Trophoblast cell (in vitro differentiated cells and primary cell): ENCODE data around the gene GINS2.

Experiments
- DNase-seq, 2 donors: peaks; one replicate each; pipeline ENCODE4 v3.0.0-alpha.2; 2016
- H2AFZ ChIP-seq: 2 replicates; pipeline ENCODE4 v1.6.1; 2013; ENCODE audit warnings: low read length, moderate library complexity, mild to moderate bottlenecking; ENCODE audit not compliant: insufficient read depth, poor library complexity
- H2AK5ac ChIP-seq: 2 replicates; pipeline ENCODE4 v1.6.1; 2013; ENCODE audit warnings: mild to moderate bottlenecking, low read length
- H2BK120ac ChIP-seq: 2 replicates; pipeline ENCODE4 v1.6.1; 2013; ENCODE audit warnings: low read length, mild to moderate bottlenecking, moderate library complexity; ENCODE audit not compliant: insufficient read depth, poor library complexity
- H2BK12ac ChIP-seq: 2 replicates; pipeline ENCODE4 v1.6.1; 2013; ENCODE audit warnings: mild to moderate bottlenecking, low read length, moderate library complexity
- H2BK5ac ChIP-seq: 2 replicates; pipeline ENCODE4 v1.6.1; 2013; ENCODE audit warnings: low read length, low read depth, moderate library complexity, mild to moderate bottlenecking; ENCODE audit not compliant: poor library complexity
- H3K14ac ChIP-seq: 2 replicates; pipeline ENCODE4 v1.6.1; 2013; ENCODE audit warnings: mild to moderate bottlenecking, low read length
- H3K18ac ChIP-seq: 2 replicates; pipeline ENCODE4 v1.6.1; 2013; ENCODE audit warnings: mild to moderate bottlenecking, low read length
- H3K23ac ChIP-seq: 2 replicates; pipeline ENCODE4 v1.6.1; 2013; ENCODE audit warnings: low read length
- H3K27ac ChIP-seq: 2 replicates; pipeline ENCODE4 v1.5.1; 2013; ENCODE audit warnings: low read depth, mild to moderate bottlenecking, inconsistent platforms, low read length, moderate library complexity
- H3K27me3 ChIP-seq: 2 replicates; pipeline ENCODE4 v1.6.1; 2013; ENCODE audit warnings: inconsistent platforms, mild to moderate bottlenecking, low read length, moderate library complexity; ENCODE audit not compliant: insufficient read depth
- H3K36me3 ChIP-seq, 2 experiments: 1 replicate in 1 of 2; 2 replicates in 1 of 2; pipeline ENCODE4 v1.6.1; 2013; ENCODE audit warnings: low read length in 2 of 2, mild to moderate bottlenecking in 2 of 2, moderate library complexity in 1 of 2; ENCODE audit not compliant: insufficient read depth in 2 of 2, control insufficient read depth in 1 of 2
- H3K4ac ChIP-seq: 2 replicates; pipeline ENCODE4 v1.6.1; 2013; ENCODE audit warnings: low read depth, mild to moderate bottlenecking, low read length, moderate library complexity
- H3K4me1 ChIP-seq, 2 experiments: 1 replicate in 1 of 2; 2 replicates in 1 of 2; pipeline ENCODE4 v1.6.1; 2013; ENCODE audit warnings: low read length in 2 of 2, mild to moderate bottlenecking in 2 of 2, moderate library complexity in 1 of 2; ENCODE audit not compliant: insufficient read depth in 2 of 2, control insufficient read depth in 1 of 2
- H3K4me2 ChIP-seq: 2 replicates; pipeline ENCODE4 v1.6.1; 2013; ENCODE audit warnings: inconsistent platforms, mild to moderate bottlenecking, low read length, moderate library complexity
- H3K4me3 ChIP-seq: 2 replicates; pipeline ENCODE4 v1.5.1; 2013; ENCODE audit warnings: mild to moderate bottlenecking, low read depth, low read length, inconsistent platforms
- H3K79me1 ChIP-seq: one replicate; pipeline ENCODE4 v1.6.1; 2013; ENCODE audit warnings: low read length
- H3K79me2 ChIP-seq: 2 replicates; pipeline ENCODE4 v1.6.1; 2013; ENCODE audit warnings: low read length, mild to moderate bottlenecking; ENCODE audit not compliant: control insufficient read depth, insufficient read depth, poor library complexity
- H3K9ac ChIP-seq: 2 replicates; pipeline ENCODE4 v1.6.1; 2013; ENCODE audit warnings: mild to moderate bottlenecking, low read length
- H3K9me3 ChIP-seq: 2 replicates; pipeline ENCODE4 v1.6.1; 2013; ENCODE audit warnings: low read depth, mild to moderate bottlenecking, control low read depth, inconsistent platforms, low read length; ENCODE audit not compliant: insufficient read depth
- H4K12ac ChIP-seq: 2 replicates; pipeline ENCODE4 v1.6.1; 2013; ENCODE audit warnings: low read depth, mild to moderate bottlenecking, low read length, moderate library complexity
- H4K8ac ChIP-seq: 2 replicates; pipeline ENCODE4 v1.6.1; 2013; ENCODE audit warnings: low read depth, mild to moderate bottlenecking, low read length, moderate library complexity
- H4K91ac ChIP-seq: one replicate; pipeline ENCODE4 v1.6.1; 2013; ENCODE audit warnings: low read depth, mild to moderate bottlenecking, low read length, moderate library complexity
- WGBS: extraction: QIAGEN DNeasy Blood & Tissue Kit; methylation state at CpG from one replicate; pipeline ENCODE4 v1.1.7; 2013; ENCODE audit warnings: missing lambda C conversion rate; ENCODE audit not compliant: insufficient read length, insufficient coverage; ENCODE audit errors: extremely low coverage; 5-methylcytosine and 5-hydroxymethylcytosine counted together

GINS2 gene

DNA sequence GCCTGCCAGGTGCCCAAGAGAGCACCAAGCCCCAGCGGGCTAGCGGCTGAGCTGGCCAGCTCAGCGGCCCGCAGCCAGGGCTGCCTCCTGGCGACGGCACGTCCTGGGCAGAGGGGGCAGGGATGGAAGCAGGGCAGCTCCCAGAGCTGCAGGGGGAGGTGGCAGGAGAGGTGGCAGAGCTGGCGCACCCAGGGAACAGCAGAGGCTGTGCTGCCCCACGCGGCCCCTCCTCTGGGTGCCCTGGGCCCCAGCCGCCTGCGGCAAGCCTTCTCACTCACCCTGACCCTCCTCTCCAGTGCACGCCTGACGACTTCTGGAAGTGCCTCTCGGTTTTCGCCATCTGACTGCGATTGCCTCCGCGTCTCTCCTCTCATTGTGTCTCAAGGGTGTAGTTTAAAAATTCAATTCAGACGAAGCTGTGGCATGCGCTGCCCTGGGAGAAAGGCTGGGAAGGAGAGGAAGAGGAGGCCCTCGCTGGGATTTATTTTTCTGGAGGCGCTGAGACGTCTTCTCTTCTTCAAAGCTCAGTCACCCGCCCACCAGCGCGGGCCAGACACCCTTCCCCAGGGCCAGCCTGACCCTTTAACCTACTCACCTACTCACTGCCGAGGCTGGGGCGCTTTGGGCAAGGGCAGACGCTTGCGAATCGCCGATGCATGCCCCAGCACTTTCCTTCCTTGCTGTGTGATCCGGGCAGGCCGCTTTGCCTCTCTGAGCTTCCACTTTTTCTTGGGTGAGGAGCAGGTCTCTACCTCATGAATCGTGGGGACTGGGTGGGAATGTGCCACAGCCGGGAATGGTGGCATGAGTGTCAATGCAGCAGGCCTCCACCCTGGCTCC, 50.7 kb downstream of the GINS2 start:
- no peak overlapping the region for H2AK5ac ChIP-seq
- no peak overlapping the region for H3K9ac ChIP-seq
- H4K12ac ChIP-seq: no peak overlapping the region
- no peak overlapping the region for H4K8ac ChIP-seq
- H3K4ac ChIP-seq: no peak overlapping the region
- H3K27ac ChIP-seq: no peak overlapping the region
- no peak overlapping the region for H4K91ac ChIP-seq
- H3K23ac ChIP-seq: no peak overlapping the region
- no CpG with 5 or more reads among the region's 37 CpGs for whole genome bisulfite sequencing
- H3K4me2 ChIP-seq: no peak overlapping the region
- H2BK120ac ChIP-seq: no peak overlapping the region
- H3K36me3 ChIP-seq: peaks cover 24 to 42% of the 10 kb centered on the region in 2 experiments
- H3K79me1 ChIP-seq: no peaks in the 10 kb centered on the region
- no peak overlapping the region for H2BK5ac ChIP-seq
- H3K79me2 ChIP-seq: peaks cover 6% of the 10 kb centered on the region
- DNase-seq: no peak
- H3K18ac ChIP-seq: no peak overlapping the region
- H2BK12ac ChIP-seq: no peak overlapping the region
- H3K4me1 ChIP-seq: peaks cover 0 to 2% of the 10 kb centered on the region in 2 experiments
- no peaks in the 10 kb centered on the region for H3K27me3 ChIP-seq
- H3K14ac ChIP-seq: no peak overlapping the region
- H3K4me3 ChIP-seq: no peak overlapping the region
- no peak overlapping the region for H2AFZ ChIP-seq
- no peaks in the 10 kb centered on the region for H3K9me3 ChIP-seq

DNA sequence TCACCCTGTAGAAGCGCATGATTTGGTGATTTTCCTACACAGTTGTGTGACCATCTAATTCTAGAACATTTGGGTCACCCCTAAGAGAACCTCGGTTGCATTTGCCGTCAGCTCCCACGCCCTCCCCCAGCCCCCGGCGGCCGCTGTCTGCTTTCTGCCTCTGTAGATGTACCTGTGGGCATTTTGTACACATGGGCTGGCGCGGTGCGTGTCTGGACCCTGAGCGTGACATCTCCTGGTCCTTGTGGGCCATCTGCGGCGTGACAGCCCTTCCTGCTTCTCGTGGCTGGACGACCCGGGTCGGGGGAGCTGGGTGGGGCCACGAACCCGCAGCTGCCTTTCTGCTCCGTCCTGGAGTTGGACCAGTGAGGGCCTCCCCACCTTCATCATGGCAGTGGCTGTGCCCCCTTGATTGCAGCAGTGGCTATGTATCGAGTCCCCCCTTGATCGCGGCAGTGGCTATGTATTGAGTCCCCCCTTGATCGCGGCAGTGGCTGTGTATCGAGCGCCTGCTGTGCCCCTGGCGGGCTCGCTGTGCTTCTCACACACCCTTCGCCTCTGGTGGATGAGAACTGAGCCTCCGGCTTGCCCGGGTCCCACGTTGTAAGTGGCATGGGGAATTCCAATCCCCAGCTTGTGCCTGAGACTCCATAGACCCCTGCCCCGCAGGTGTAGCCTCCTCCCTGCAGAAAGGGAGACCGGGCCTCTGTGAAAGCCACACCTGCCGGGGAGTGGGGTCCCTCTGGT, 51.5 kb downstream of the GINS2 start:
- Histone ChIP-seq H4K12ac (no peak overlapping the region), H3K4me1 (peaks cover 0 to 2% of the 10 kb centered on the region in 2 experiments), H3K18ac (no peak overlapping the region), H3K9ac (no peak overlapping the region), H3K27ac (no peak overlapping the region), H3K79me1 (no peaks in the 10 kb centered on the region), H2BK12ac (no peak overlapping the region), H4K8ac (no peak overlapping the region), H3K4ac (peak overlapping the region; percentile 38), H2AK5ac (no peak overlapping the region), H3K4me2 (no peak overlapping the region), H3K23ac (no peak overlapping the region), H2BK120ac (no peak overlapping the region), H3K14ac (no peak overlapping the region), H3K9me3 (no peaks in the 10 kb centered on the region), H2AFZ (no peak overlapping the region), H3K27me3 (no peaks in the 10 kb centered on the region), H3K36me3 (peaks cover 24 to 42% of the 10 kb centered on the region in 2 experiments), H3K79me2 (peaks cover 6% of the 10 kb centered on the region), H3K4me3 (no peak overlapping the region), H4K91ac (no peak overlapping the region), H2BK5ac (no peak overlapping the region)
- WGBS: no CpG with 5 or more reads among the region's 36 CpGs
- no peak for DNase-seq

DNA sequence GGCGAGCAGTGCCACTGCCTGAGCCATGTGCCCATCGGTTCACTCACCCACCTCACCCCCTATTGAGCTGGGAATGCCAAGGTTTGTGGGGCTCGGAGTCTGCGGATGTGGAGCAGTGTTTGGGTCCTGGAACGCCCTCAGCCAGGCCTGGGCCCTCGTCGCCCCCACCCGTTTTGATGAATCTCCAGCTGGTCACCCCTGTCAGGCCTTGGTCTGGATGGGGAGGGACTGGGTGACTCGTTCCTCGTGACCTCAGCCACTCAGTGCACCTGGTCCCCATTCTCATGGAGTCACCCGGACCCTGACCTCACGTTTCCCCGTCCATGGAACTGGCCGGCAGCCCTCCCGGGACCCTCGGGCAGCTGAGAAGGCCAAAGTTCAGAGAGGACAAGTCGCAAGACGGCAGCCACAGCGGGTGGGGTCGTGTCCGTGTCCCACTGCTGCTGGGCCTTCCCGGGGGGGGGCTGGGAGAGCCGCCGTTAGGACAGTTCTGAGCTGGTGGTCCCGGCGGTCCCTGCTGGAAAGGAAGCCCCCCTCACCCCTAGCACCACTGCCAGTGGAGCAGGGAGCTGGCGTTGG, 52.4 kb downstream of the GINS2 start:
- H3K27ac ChIP-seq: no peak overlapping the region
- no peak overlapping the region for H4K91ac ChIP-seq
- no peak overlapping the region for H2AFZ ChIP-seq
- no peak overlapping the region for H3K23ac ChIP-seq
- no peaks in the 10 kb centered on the region for H3K27me3 ChIP-seq
- H3K4me3 ChIP-seq: no peak overlapping the region
- no peaks in the 10 kb centered on the region for H3K79me1 ChIP-seq
- H3K4me1 ChIP-seq: peaks cover 0 to 2% of the 10 kb centered on the region in 2 experiments
- H3K9ac ChIP-seq: no peak overlapping the region
- no peak overlapping the region for H2AK5ac ChIP-seq
- H3K18ac ChIP-seq: no peak overlapping the region
- H2BK12ac ChIP-seq: no peak overlapping the region
- peaks cover 24 to 36% of the 10 kb centered on the region in 2 experiments for H3K36me3 ChIP-seq
- H3K4ac ChIP-seq: peak overlapping the region; percentile 53
- H4K8ac ChIP-seq: no peak overlapping the region
- H3K14ac ChIP-seq: no peak overlapping the region
- WGBS: no CpG with 5 or more reads among the region's 27 CpGs
- no peak overlapping the region for H2BK5ac ChIP-seq
- no peak overlapping the region for H2BK120ac ChIP-seq
- peaks cover 6% of the 10 kb centered on the region for H3K79me2 ChIP-seq
- no peak for DNase-seq
- no peaks in the 10 kb centered on the region for H3K9me3 ChIP-seq
- H3K4me2 ChIP-seq: no peak overlapping the region
- no peak overlapping the region for H4K12ac ChIP-seq

DNA sequence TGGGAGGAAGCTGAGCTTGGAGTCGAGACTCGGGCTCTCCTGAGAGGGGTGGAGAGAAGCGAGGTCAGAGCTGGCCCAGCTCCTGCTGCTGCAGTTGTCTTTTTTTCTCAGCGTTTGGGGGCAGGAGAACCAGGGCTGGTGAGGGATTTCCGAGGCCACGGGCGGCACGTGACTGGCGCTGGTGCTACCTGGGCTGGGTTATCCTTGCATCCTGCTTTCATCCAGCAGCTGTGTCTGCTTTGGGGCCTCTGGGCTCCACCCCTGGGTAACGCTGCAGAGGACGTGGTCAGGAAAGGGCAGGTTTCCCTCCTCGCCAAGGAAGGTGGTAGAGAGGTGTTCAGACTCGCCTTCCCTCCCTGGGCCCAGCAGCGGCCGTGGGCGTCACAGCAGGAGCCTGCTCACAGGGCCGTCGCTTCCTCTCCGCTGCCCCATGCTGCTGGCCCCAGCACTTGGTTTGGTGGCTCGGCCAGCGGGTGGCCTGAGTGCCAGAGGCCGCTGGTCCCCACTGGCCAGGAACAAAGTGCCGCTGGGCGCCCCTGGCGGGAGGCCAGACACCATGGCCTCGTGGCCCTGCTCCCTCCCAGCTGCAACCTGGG, 53.1 kb downstream of the GINS2 start:
- H3K4me2 ChIP-seq: no peak overlapping the region
- H3K36me3 ChIP-seq: peaks cover 24 to 33% of the 10 kb centered on the region in 2 experiments
- H3K4ac ChIP-seq: peak overlapping the region; percentile 22
- no peaks in the 10 kb centered on the region for H3K79me1 ChIP-seq
- no peak overlapping the region for H4K12ac ChIP-seq
- H3K9ac ChIP-seq: no peak overlapping the region
- peaks cover 0 to 2% of the 10 kb centered on the region in 2 experiments for H3K4me1 ChIP-seq
- DNase-seq: peak in 1 of 2 donors; percentile 35
- no peak overlapping the region for H3K27ac ChIP-seq
- no peak overlapping the region for H2BK5ac ChIP-seq
- peaks cover 6% of the 10 kb centered on the region for H3K79me2 ChIP-seq
- no peak overlapping the region for H3K4me3 ChIP-seq
- H2AFZ ChIP-seq: no peak overlapping the region
- no peak overlapping the region for H3K18ac ChIP-seq
- H3K9me3 ChIP-seq: peaks cover under 1% of the 10 kb centered on the region
- no peak overlapping the region for H4K8ac ChIP-seq
- no peak overlapping the region for H2BK120ac ChIP-seq
- H2BK12ac ChIP-seq: no peak overlapping the region
- no peaks in the 10 kb centered on the region for H3K27me3 ChIP-seq
- no peak overlapping the region for H3K23ac ChIP-seq
- H4K91ac ChIP-seq: no peak overlapping the region
- no peak overlapping the region for H3K14ac ChIP-seq
- no peak overlapping the region for H2AK5ac ChIP-seq
- whole genome bisulfite sequencing: no CpG with 5 or more reads among the region's 26 CpGs
